Stimulated activated effector memory CD8-positive, alpha-beta T cell treated with anti-CD3 and anti-CD28 coated beads, Interleukin-12 subunit alpha, Interleukin-12 subunit beta, amount 100 ng/mL, for 72 hours (primary cell): Measurements from ENCODE around the gene TTC28.
"Not testable (repeated sequence)": the region's sequence is repeated elsewhere in the genome, so short reads cannot be mapped to it uniquely, and the experiment has no call there.

Source experiments
- ATAC-seq: fragments of 150-1000 bp; cut with Tn5 transposase; 2 replicates; pipeline ENCODE4 v1.10.0; 2021
- DNase-seq, 2 donors: peaks; one replicate each; pipeline ENCODE4 v3.0.0; 2021 to 2022; ENCODE audit warnings: low spot score in 2 of 2
- H3K27ac Mint-ChIP-seq: one replicate; pipeline ENCODE4 v1.8.0; 2022; ENCODE audit warnings: mild to moderate bottlenecking, mixed read lengths
- H3K36me3 Mint-ChIP-seq: one replicate; pipeline ENCODE4 v1.8.0; 2022; ENCODE audit warnings: mild to moderate bottlenecking, mixed read lengths
- H3K4me1 Mint-ChIP-seq: one replicate; pipeline ENCODE4 v1.8.0; 2022; ENCODE audit warnings: mixed read lengths
- H3K4me3 Mint-ChIP-seq: one replicate; pipeline ENCODE4 v1.8.0; 2022; ENCODE audit warnings: mild to moderate bottlenecking, mixed read lengths
- H3K9me3 Mint-ChIP-seq: one replicate; pipeline ENCODE4 v1.8.0; 2022; ENCODE audit warnings: mixed read lengths

Gene TTC28

DNA sequence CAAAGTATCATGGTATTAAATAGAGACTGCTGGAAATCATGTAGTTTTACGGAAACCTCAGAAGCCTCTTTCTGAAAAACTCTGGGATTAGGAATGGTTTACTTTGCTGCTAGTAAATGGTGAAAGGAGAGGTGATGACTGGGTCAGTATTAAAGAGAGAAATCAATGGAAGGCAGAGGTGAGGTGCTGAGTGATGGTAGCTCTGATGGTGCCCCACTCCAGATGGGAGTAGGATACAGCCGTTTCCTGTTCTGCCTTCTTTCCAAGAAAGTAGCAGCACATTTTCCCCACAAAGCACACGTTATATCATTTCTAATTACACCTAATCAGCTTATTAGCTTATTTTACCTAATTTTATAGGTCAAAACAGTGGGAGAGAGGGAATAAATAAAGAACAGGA lies 493.0 kb downstream of the TTC28 start:
- ATAC-seq (no peak), DNase-seq (no peak)
- Mint-ChIP-seq H3K36me3 (no peaks in the 10 kb centered on the region), H3K9me3 (no peaks in the 10 kb centered on the region), H3K4me1 (no peaks in the 10 kb centered on the region), H3K4me3 (no peak overlapping the region), H3K27ac (no peak overlapping the region)

DNA sequence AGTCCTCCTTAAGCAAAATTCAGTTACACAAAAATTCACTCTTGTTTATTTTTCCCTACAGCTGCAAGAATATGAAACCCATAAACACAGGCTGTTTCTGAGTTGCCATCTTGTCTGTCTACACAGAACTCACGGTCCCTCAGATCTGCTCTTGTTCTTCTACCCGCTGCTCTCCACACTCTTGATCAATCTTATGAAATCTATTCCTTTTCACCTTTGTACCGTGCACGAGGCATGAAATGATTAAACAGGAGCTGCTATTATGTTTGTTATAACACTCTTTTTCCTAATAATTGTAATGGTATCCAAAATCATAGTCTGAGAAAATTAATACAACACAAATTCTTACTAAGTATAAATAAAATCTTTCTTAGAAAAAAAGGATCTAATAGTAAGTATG lies 494.5 kb downstream of the TTC28 start:
- no peak for DNase-seq
- Mint-ChIP-seq H3K27ac (no peak overlapping the region), H3K4me3 (no peak overlapping the region), H3K9me3 (no peaks in the 10 kb centered on the region), H3K4me1 (no peaks in the 10 kb centered on the region), H3K36me3 (no peaks in the 10 kb centered on the region)
- no peak for ATAC-seq

DNA sequence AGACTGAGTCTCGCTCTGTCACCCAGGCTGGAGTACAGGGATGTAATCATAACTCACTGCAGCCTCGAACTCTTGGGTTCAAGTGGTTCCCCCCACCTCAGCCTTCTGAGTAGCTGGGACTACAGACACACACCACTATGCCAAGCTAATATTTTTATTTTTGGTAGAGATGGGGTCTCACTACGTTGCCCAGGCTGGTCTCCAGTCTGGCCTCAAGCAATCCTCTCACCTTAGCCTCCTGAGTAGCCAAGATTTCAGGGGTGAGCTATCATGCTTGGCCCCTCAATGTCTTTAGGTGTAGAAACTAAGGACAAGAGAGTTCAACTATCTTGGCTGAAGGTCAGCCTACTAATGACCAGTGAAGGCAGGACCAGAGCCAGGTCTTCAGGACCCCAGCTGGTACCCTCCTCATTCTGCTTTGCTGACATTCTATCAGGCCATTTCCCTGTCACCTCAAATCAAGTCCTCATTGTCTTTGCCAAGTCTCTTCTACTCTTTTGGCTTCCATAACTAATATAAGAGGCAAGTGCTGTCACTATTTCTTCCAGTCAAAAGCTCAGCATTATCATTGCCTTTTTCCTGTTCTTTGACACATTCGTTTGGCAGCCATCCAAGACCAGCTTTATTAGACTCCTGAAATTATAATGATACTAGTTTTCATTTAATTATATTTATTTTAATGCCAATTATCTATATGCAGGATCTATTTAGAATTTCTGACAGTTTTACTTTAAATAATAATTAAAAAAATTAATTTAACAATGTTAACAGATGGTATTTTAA lies 496.4 kb downstream of the TTC28 start:
- H3K27ac Mint-ChIP-seq, result no peak overlapping the region

DNA sequence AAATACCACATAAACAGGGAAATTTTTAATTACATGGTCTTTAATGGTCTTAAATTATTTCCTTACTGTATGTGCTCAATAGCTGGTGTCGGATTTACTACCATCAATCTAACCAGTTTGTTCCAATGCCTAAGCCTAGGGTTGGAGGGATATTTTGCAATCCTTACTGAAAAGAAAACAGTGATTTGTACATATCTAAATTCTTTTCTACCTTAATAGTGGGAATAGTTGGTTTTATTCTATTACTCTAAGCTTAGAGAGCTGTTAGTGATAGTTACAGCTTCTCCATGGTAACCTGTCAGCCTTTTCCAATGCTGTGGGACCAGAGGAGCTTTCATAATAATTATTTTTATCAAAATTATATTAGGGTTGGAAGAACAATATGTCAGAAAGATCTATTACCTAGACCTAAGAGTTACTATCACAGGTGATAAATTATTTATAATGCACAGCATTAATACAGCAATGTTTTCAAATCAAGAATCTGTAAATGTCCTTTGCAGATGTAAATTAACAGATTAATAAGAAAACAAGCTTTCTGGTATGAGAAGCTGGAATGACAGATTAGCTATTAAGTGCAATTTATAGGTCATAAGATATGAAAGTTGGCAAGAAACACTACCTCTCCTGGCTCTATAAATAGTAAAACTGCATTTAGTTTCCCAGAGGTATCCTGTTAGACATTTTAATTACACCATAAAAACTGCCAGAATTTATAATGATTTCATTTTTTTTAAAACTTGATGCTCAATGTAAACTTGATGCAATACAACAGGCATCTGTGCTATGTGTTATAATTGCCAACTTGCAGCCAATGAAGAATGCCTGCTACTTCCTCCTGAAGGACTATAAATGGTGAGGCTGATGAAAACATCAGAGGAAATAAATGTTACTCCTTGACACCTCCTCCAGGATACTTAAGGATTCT lies 498.6 kb downstream of the TTC28 start:
- Mint-ChIP-seq H3K36me3 (no peaks in the 10 kb centered on the region), H3K27ac (no peak overlapping the region)

More for the DNA sequence above, 496.4 kb downstream of the TTC28 start:
- no peak for ATAC-seq
- H3K4me1 Mint-ChIP-seq, result no peaks in the 10 kb centered on the region
- DNase-seq, result no peak
- H3K36me3 Mint-ChIP-seq, result no peaks in the 10 kb centered on the region
- H3K4me3 Mint-ChIP-seq, result no peak overlapping the region
- H3K9me3 Mint-ChIP-seq, result no peaks in the 10 kb centered on the region

DNA sequence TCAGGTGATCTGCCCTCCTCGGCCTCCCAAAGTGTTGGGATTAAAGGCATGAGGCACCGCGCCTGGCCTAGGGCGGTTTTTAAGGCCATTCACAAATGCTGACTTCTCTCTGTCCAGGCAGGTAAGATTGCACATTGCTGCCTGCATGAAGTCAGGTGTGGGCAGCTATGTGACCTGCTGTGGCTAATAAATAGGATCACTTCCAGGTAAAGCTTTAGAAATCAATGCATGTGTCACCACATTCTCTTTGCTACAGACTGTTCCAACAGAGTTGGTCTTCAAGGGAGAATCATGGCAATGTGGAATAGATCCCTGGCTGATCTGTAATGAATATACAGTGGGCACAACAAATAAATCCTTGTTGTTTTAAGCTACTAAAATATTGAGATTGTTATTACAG lies 500.2 kb downstream of the TTC28 start:
- no peaks in the 10 kb centered on the region for H3K36me3 Mint-ChIP-seq
- H3K4me3 Mint-ChIP-seq, result no peak overlapping the region

More for the DNA sequence above, 498.6 kb downstream of the TTC28 start:
- no peaks in the 10 kb centered on the region for H3K4me1 Mint-ChIP-seq
- DNase-seq (no peak), ATAC-seq (no peak)
- H3K4me3 Mint-ChIP-seq, result no peak overlapping the region
- no peaks in the 10 kb centered on the region for H3K9me3 Mint-ChIP-seq

DNA sequence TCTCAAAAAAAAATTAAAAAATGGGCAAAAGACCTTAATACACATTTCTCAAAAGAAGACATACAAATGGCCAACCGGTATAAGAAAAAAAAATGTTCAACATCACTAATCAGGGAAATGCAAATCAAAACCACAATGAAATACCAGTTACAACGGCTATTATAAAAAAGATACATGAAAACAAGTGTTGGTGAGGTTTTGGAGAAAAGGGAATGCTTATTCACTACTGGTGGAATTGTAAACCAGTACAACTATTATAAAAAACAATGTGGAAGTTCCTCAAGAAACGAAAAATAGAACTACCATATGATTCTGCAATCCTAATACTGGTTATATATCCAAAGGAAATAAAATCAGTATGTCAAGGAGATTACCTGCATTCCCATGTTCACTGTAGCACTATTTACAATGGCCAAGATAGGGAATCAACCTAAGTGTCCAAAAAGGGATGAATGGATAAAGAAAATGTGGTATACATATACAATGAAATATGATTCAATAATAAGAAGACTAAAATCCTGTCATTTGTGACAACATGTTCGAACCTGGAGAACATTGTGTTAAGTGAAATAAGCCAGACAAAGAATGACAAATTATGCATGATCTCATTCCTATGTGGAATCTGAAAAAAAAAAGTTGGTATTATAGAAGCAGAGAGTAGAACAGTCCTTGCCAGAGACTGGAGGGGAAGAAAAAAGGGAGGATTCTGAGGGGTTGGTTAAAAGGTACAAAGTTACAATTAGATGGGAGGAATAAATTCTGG lies 503.7 kb downstream of the TTC28 start:
- DNase-seq (no peak), ATAC-seq (no peak)
- Mint-ChIP-seq H3K4me3 (no peak overlapping the region), H3K27ac (no peak overlapping the region), H3K9me3 (no peaks in the 10 kb centered on the region), H3K36me3 (no peaks in the 10 kb centered on the region), H3K4me1 (no peaks in the 10 kb centered on the region)

More for the DNA sequence above, 500.2 kb downstream of the TTC28 start:
- DNase-seq (no peak), ATAC-seq (no peak)
- no peaks in the 10 kb centered on the region for H3K9me3 Mint-ChIP-seq
- no peaks in the 10 kb centered on the region for H3K4me1 Mint-ChIP-seq
- H3K27ac Mint-ChIP-seq, result no peak overlapping the region

DNA sequence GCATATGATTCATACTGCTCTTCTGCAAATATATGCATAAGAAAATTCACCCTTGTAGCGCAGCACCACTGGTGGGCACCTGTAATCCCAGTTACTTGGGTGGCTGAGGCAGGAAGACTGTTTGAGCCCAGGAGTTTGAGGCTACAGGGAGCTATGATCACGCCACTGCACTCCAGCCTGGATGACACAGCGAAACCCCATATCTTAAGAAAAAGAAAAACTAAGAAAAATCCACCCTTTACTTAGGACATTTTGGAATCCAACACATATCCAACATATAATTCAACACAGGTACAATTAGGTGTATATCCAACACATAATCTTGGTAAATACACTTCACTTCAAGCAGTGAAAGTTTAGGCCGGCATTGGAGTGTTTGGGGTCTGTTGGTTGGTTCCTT lies 505.1 kb downstream of the TTC28 start:
- Mint-ChIP-seq H3K4me1 (no peaks in the 10 kb centered on the region), H3K27ac (no peak overlapping the region)
- ATAC-seq, result no peak

DNA sequence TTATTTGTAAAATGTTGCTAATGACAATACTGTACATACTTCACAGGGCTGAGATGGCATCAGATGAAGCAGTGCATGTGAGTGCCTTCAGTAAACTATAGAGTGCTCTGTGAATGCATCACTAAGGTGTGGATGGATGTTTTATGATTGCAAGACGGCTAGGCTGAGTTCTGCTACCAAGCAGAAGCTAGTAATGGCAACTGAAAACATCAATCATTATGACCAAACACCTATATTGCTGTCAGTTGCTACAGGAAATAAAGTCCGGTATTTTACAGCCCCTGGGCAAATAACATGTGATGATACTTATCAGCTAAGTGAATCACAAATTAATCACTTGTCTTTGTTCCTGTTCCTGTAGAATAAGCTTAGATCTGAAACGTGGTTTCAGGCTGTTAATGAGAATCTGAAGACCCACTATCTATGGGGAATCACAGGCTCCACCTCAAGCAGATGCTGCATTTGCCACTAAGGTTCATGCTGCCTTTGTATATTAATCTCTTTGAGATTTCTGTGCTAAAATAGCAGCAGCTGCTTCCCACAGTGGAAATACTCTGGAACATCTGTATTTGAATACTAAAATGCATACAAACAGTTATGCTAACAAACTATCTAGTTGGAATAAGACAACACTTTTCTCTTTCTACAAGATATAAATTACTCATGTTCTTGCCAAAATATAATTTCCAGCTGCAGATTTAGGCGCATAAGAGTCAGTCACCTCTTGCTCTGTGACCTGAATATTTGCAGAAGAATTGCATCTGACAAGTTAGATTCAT lies 506.6 kb downstream of the TTC28 start:
- H3K4me3 Mint-ChIP-seq, result no peak overlapping the region
- H3K4me1 Mint-ChIP-seq, result no peaks in the 10 kb centered on the region
- H3K36me3 Mint-ChIP-seq, result no peaks in the 10 kb centered on the region
- H3K27ac Mint-ChIP-seq, result no peak overlapping the region
- ATAC-seq, result no peak
- no peaks in the 10 kb centered on the region for H3K9me3 Mint-ChIP-seq
- DNase-seq, result no peak

More for the DNA sequence above, 505.1 kb downstream of the TTC28 start:
- DNase-seq, result no peak
- no peaks in the 10 kb centered on the region for H3K36me3 Mint-ChIP-seq
- no peaks in the 10 kb centered on the region for H3K9me3 Mint-ChIP-seq
- H3K4me3 Mint-ChIP-seq, result no peak overlapping the region

DNA sequence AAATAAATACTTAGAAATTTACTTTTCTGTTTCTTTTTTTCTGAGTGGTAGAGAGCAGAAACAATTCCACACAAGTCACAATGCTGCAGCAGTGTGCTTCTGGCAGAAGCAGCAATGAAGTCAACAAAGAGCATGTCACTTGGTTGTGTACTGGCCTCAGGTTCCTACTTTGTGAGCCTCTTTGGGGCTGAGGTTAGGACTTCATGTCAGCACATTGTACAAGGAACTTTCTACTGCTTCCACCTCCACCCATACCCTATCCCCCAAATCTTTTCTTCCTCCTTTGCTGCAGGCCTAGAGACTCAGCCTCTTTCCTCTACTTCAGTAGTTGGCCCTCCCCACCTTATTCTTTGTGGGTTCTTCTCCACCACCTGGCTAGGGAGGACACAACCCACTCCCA lies 507.9 kb downstream of the TTC28 start:
- Mint-ChIP-seq H3K4me1 (no peaks in the 10 kb centered on the region), H3K36me3 (no peaks in the 10 kb centered on the region), H3K4me3 (no peak overlapping the region), H3K27ac (no peak overlapping the region), H3K9me3 (peaks cover 2% of the 10 kb centered on the region)
- ATAC-seq, result no peak
- no peak for DNase-seq

DNA sequence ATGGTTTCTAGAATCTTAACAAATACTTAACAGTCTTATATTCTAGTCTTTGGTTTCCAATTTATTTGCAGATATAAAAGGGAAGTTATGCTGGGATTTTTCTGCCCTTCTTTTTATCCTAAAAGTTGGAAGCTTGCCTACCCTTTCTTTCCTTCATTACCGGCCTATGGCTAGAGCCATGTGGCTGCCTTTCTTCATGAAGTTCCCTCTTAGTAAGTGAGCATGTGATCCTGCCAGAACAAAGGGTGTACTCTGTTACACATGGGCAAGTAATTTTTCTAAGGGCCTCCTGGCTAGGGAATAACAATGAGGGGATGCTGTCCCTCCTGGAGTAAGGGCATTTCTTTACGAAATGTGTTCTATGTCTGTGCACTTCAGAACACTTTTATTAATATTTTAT lies 508.5 kb downstream of the TTC28 start:
- Mint-ChIP-seq H3K9me3 (peaks cover 4% of the 10 kb centered on the region), H3K36me3 (no peaks in the 10 kb centered on the region), H3K4me3 (no peak overlapping the region), H3K27ac (no peak overlapping the region), H3K4me1 (no peaks in the 10 kb centered on the region)
- ATAC-seq, result no peak
- no peak for DNase-seq

DNA sequence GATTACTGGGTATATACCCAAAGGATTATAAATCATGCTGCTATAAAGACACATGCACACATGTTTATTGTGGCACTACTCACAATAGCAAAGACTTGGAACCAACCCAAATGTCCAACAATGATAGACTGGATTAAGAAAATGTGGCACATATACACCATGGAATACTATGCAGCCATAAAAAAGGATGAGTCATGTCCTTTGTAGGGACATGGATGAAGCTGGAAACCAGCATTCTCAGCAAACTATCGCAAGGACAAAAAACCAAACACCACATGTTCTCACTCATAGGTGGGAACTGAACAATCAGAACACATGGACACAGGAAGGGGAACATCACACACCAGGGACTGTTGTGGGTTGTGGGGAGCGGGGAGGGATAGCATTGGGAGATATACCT lies 510.3 kb downstream of the TTC28 start:
- H3K4me3 Mint-ChIP-seq, ATAC-seq, DNase-seq, H3K4me1 Mint-ChIP-seq, H3K27ac Mint-ChIP-seq, H3K36me3 Mint-ChIP-seq, H3K9me3 Mint-ChIP-seq: not testable (repeated sequence)

DNA sequence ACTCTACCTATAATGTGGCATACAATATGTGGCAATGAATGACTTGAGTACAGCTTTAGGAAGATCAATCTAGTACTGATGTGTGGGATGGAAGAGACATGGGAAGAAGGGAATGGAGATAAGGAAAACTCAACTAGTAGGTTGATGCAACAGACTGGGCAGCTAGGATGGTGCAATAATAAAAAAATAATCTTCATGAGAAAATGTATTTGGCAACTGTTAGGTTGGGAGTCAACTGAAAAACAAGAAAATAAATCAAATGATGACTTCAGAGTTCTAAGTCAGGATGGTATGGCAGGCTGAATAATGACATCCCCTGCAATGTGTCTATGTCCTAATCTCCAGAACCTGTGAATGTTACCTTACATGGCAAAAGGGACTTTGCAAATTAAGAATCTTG lies 523.8 kb downstream of the TTC28 start:
- Mint-ChIP-seq H3K4me3 (no peak overlapping the region), H3K9me3 (no peaks in the 10 kb centered on the region), H3K4me1 (no peaks in the 10 kb centered on the region), H3K36me3 (no peaks in the 10 kb centered on the region), H3K27ac (no peak overlapping the region)
- DNase-seq, result no peak
- ATAC-seq, result no peak

DNA sequence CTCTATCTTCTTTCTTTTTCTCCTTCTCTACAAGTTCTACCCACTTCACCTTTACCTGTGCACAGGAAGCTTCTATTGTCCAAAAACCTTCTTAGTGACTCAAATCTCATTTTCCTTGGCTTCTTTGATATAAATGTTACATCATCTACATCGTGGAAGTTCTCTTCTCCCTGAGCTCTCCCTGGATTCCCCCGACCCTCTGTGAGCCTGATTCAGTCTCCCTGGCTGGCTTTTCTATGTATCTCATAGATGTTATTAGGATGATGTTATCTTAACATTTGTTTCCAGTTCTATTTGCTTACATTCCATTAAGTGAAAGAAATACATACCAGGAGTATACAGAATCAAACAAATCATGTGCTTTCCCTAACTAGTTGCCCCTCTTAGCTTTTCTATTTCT lies 524.8 kb downstream of the TTC28 start:
- Mint-ChIP-seq H3K4me1 (no peaks in the 10 kb centered on the region), H3K27ac (no peak overlapping the region), H3K4me3 (no peak overlapping the region), H3K9me3 (no peaks in the 10 kb centered on the region), H3K36me3 (no peaks in the 10 kb centered on the region)
- DNase-seq (no peak), ATAC-seq (no peak)

DNA sequence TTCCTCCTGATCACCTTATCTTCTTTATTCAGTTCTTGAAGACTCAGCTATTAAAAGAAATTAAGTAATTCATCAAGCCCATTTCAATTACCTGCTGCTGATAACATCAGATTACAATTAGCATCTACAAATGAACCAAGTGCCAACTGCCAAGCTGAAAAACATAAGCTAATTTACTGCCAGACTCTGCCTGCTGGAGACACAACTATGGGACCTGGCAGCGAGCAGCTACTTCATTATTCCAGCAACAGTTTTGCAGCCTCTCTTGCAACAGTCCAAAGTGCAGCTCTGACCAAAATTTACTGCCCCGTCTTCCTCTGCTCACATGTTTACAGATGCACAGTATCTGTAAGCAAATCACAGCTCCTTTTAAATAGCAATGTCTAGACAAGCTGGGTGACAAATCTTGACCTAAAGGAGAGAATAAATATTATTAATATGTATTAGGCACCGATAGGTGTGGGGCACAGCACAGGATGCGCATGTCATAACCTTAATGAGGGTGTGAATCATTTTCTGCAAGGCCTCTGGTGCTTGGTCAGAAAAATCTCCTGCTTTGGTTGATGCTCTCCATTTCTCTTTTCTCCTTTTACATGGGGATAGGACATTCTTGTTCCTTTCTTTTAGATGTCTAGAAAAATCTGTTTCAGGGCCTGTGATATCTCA lies 528.4 kb downstream of the TTC28 start:
- no peaks in the 10 kb centered on the region for H3K4me1 Mint-ChIP-seq
- no peaks in the 10 kb centered on the region for H3K36me3 Mint-ChIP-seq
- H3K27ac Mint-ChIP-seq, result no peak overlapping the region
- H3K4me3 Mint-ChIP-seq, result no peak overlapping the region
- no peaks in the 10 kb centered on the region for H3K9me3 Mint-ChIP-seq
- ATAC-seq, result no peak
- no peak for DNase-seq
